Osteoblast (primary cell): ENCODE measurements around the gene TBCA. TPM values are rescaled to one million over a fixed set of nuclear protein-coding genes. Genes with fewer than 3 reads are reported as not detected.

Experiments
- DNase-seq: peaks from one replicate; pipeline ENCODE4 v3.0.0; 2011; ENCODE audit warnings: low spot score, mixed read lengths; ENCODE audit not compliant: insufficient read length; ENCODE audit errors: missing footprints
- H2AFZ ChIP-seq: 2 replicates; pipeline ENCODE4 v1.6.0; 2011; ENCODE audit warnings: mild to moderate bottlenecking, low read length
- H3K27ac ChIP-seq: 2 replicates; pipeline ENCODE4 v1.5.1; 2011; ENCODE audit warnings: mild to moderate bottlenecking, low read depth, low read length, moderate library complexity
- H3K27me3 ChIP-seq: 2 replicates; pipeline ENCODE4 v1.6.0; 2012; ENCODE audit warnings: mild to moderate bottlenecking, control low read depth, inconsistent platforms, low read length, moderate library complexity; ENCODE audit not compliant: insufficient read depth
- H3K36me3 ChIP-seq: 2 replicates; pipeline ENCODE4 v1.5.1; 2011; ENCODE audit warnings: mild to moderate bottlenecking, low read length, control low read depth, moderate library complexity; ENCODE audit not compliant: insufficient read depth
- H3K4me1 ChIP-seq: 2 replicates; pipeline ENCODE4 v1.5.1; 2011; ENCODE audit warnings: mild to moderate bottlenecking, low read length, control low read depth, moderate library complexity; ENCODE audit not compliant: insufficient read depth
- H3K4me2 ChIP-seq: 2 replicates; pipeline ENCODE4 v1.6.0; 2011; ENCODE audit warnings: mild to moderate bottlenecking, low read length; ENCODE audit not compliant: insufficient read depth
- H3K4me3 ChIP-seq: fragments of 200-600 bp; sonication (generic); 3 replicates; pipeline ENCODE4 v1.5.1; 2012; ENCODE audit warnings: mild to moderate bottlenecking, low read length, inconsistent platforms; ENCODE audit not compliant: insufficient read depth
- H3K79me2 ChIP-seq: 2 replicates; pipeline ENCODE4 v1.6.0; 2012; ENCODE audit warnings: mild to moderate bottlenecking, low read length, control low read depth, inconsistent platforms; ENCODE audit not compliant: insufficient read depth
- H3K9me3 ChIP-seq: 2 replicates; pipeline ENCODE4 v1.5.1; 2011; ENCODE audit warnings: low read depth, low read length, control low read depth
- H4K20me1 ChIP-seq: 2 replicates; pipeline ENCODE4 v1.6.0; 2012; ENCODE audit warnings: mild to moderate bottlenecking, low read length, control low read depth; ENCODE audit not compliant: insufficient read depth
- CTCF ChIP-seq: IDR thresholded peaks from 2 replicates; pipeline ENCODE4 v1.5.1; 2011; ENCODE audit warnings: mild to moderate bottlenecking, low read depth, low read length, moderate library complexity; ENCODE audit errors: extremely low read depth
- total RNA-seq: library from RNA; depleted of rRNA; stranded (reverse); fragments of >200 nt; gene quantifications from 2 replicates; pipeline ENCODE4 v1.2.3, GENCODE V29; 2012

Gene TBCA
- total RNA-seq, 1 donor: 113 TPM

GRCh38 chr5:77777911-77778310 lies 1.8 kb upstream of the TBCA start:
- H3K9me3 ChIP-seq: no peaks in the 10 kb centered on the region
- H3K4me2 ChIP-seq: no peak overlapping the region
- H3K4me3 ChIP-seq: no peak overlapping the region
- no peak for DNase-seq
- no peaks in the 10 kb centered on the region for H3K27me3 ChIP-seq
- no peak overlapping the region for H2AFZ ChIP-seq
- no peak overlapping the region for H3K27ac ChIP-seq
- H3K79me2 ChIP-seq: peaks cover 31% of the 10 kb centered on the region
- TF ChIP-seq CTCF: no peak
- H3K4me1 ChIP-seq: peaks cover 21% of the 10 kb centered on the region
- H4K20me1 ChIP-seq: peaks cover 24% of the 10 kb centered on the region
- H3K36me3 ChIP-seq: no peaks in the 10 kb centered on the region

GRCh38 chr5:77777281-77777892 lies 1.2 kb upstream of the TBCA start:
- no peak for TF ChIP-seq CTCF
- H3K36me3 ChIP-seq: no peaks in the 10 kb centered on the region
- peaks cover 36% of the 10 kb centered on the region for H3K79me2 ChIP-seq
- no peak overlapping the region for H3K4me2 ChIP-seq
- H3K9me3 ChIP-seq: no peaks in the 10 kb centered on the region
- DNase-seq: no peak
- peaks cover 26% of the 10 kb centered on the region for H4K20me1 ChIP-seq
- peaks cover 21% of the 10 kb centered on the region for H3K4me1 ChIP-seq
- no peak overlapping the region for H3K27ac ChIP-seq
- H2AFZ ChIP-seq: no peak overlapping the region
- no peak overlapping the region for H3K4me3 ChIP-seq
- H3K27me3 ChIP-seq: no peaks in the 10 kb centered on the region

- Histone ChIP-seq H3K4me2 (peak overlapping the region; percentile 93), H3K36me3 (no peaks in the 10 kb centered on the region), H3K9me3 (no peaks in the 10 kb centered on the region), H2AFZ (peak overlapping the region; percentile 98), H4K20me1 (peaks cover 30% of the 10 kb centered on the region), H3K4me1 (peaks cover 21% of the 10 kb centered on the region), H3K27ac (peak overlapping the region; percentile 98), H3K27me3 (no peaks in the 10 kb centered on the region), H3K79me2 (peaks cover 43% of the 10 kb centered on the region), H3K4me3 (peak overlapping the region; percentile 92)
- no peak for DNase-seq
- TF ChIP-seq CTCF: no peak
These were observed 541 bp upstream of the TBCA start for GRCh38 chr5:77776554-77777206.

- no peak for DNase-seq
These were observed 954 bp downstream of the TBCA start for GRCh38 chr5:77774981-77775789.

More at GRCh38 chr5:77774981-77775789, 954 bp downstream of the TBCA start:
- no peak for TF ChIP-seq CTCF
- no peaks in the 10 kb centered on the region for H3K9me3 ChIP-seq
- peaks cover 45% of the 10 kb centered on the region for H4K20me1 ChIP-seq
- H3K79me2 ChIP-seq: peaks cover 58% of the 10 kb centered on the region
- peak overlapping the region; percentile 92 for H3K4me3 ChIP-seq
- H3K4me1 ChIP-seq: peaks cover 21% of the 10 kb centered on the region
- H3K36me3 ChIP-seq: no peaks in the 10 kb centered on the region
- peak overlapping the region; percentile 98 for H2AFZ ChIP-seq
- H3K27me3 ChIP-seq: no peaks in the 10 kb centered on the region
- H3K27ac ChIP-seq: peak overlapping the region; percentile 98
- peak overlapping the region; percentile 93 for H3K4me2 ChIP-seq
